Endothelial cell of umbilical vein (primary cell): Measurements from ENCODE around the gene NT5DC4. TPM values are rescaled to one million over a fixed set of nuclear protein-coding genes. Genes with fewer than 3 reads are reported as not detected.

Experiments used
- BruUV-seq: library from RNA; stranded (reverse); fragments of 400-500 nt; replicated peaks from 2 replicates; lab custom pipeline; 2021; lab: Mats Ljungman, UMichigan
- CTCF ChIA-PET: fragments of 300-600, 350-600 bp; sonication (Branson Sonifier 250); formaldehyde crosslinking; loops from one replicate; lab custom pipeline; 2021; ENCODE audit warnings: antibody characterized with exemption, inconsistent platforms; lab: Charles Lee
- POLR2A ChIA-PET: fragments of 300-600, 350-600 bp; sonication (Branson Sonifier 250); formaldehyde crosslinking; loops from one replicate; lab custom pipeline; 2021; ENCODE audit warnings: antibody characterized with exemption, inconsistent platforms; lab: Charles Lee
- DNase-seq: peaks from one replicate; pipeline ENCODE4 v3.0.0-alpha.2; 2011; ENCODE audit warnings: low read depth, low spot score
- FAIRE-seq: peaks from 2 replicates; lab custom pipeline; 2011; peaks lifted over from hg19 to GRCh38; lab: Jason Lieb, UNC
- H2AFZ ChIP-seq: 2 replicates; pipeline ENCODE4 v1.6.0; 2012; ENCODE audit warnings: low read depth, low read length, control low read depth, inconsistent platforms
- H3K27ac ChIP-seq: 2 replicates; pipeline ENCODE4 v1.5.1; 2011; ENCODE audit warnings: low read depth, mild to moderate bottlenecking, control low read depth, low read length, moderate library complexity; ENCODE audit not compliant: insufficient read depth
- H3K27me3 ChIP-seq, 2 experiments: 2 replicates each; pipeline versions ENCODE4 v1.6.0 to v1.6.1; 2011; ENCODE audit warnings: low read length in 2 of 2, mixed read lengths in 1 of 2; ENCODE audit not compliant: control insufficient read depth in 2 of 2, insufficient read depth in 2 of 2
- H3K36me3 ChIP-seq, 2 experiments: 2 replicates in 1 of 2; 3 replicates in 1 of 2; pipeline ENCODE4 v1.5.1; 2011; ENCODE audit warnings: low read length in 2 of 2, mild to moderate bottlenecking in 1 of 2, moderate library complexity in 1 of 2; ENCODE audit not compliant: control insufficient read depth in 2 of 2, insufficient read depth in 2 of 2; ENCODE audit errors: extremely low read depth in 1 of 2
- H3K4me1 ChIP-seq: 3 replicates; pipeline ENCODE4 v1.5.1; 2011; ENCODE audit warnings: mild to moderate bottlenecking, low read length; ENCODE audit not compliant: control insufficient read depth, insufficient read depth; ENCODE audit errors: extremely low read depth
- H3K4me2 ChIP-seq: 2 replicates; pipeline ENCODE4 v1.6.1; 2011; ENCODE audit warnings: low read length, control low read depth, mixed read lengths; ENCODE audit not compliant: insufficient read depth
- H3K4me3 ChIP-seq, 3 experiments: fragments of 200-600 bp in 1 of 3; sonication (generic), shearing (Covaris generic) in 1 of 3; replicated peaks in 1 of 3; 2 replicates each; pipeline ENCODE4 v1.5.1; 2011 to 2016; ENCODE audit warnings: control low read depth in 3 of 3, low read length in 3 of 3, mild to moderate bottlenecking in 2 of 3, inconsistent platforms in 1 of 3, low read depth in 1 of 3, moderate library complexity in 1 of 3; ENCODE audit not compliant: insufficient read depth in 1 of 3
- H3K79me2 ChIP-seq: 2 replicates; pipeline ENCODE4 v1.6.0; 2012; ENCODE audit warnings: low read length, inconsistent platforms; ENCODE audit not compliant: control insufficient read depth, insufficient read depth
- H3K9ac ChIP-seq: replicated peaks from 2 replicates; pipeline ENCODE3; 2011; ENCODE audit warnings: low read length, control low read depth; ENCODE audit not compliant: insufficient read depth; ENCODE audit errors: extremely low read depth
- H3K9me1 ChIP-seq: replicated peaks from 3 replicates; pipeline ENCODE4 v1.6.0; 2011; ENCODE audit warnings: mild to moderate bottlenecking, low read length; ENCODE audit not compliant: control insufficient read depth, insufficient read depth; ENCODE audit errors: extremely low read depth
- H3K9me3 ChIP-seq: replicated peaks from 2 replicates; pipeline ENCODE4 v1.5.1; 2012; ENCODE audit warnings: low read length, inconsistent platforms; ENCODE audit not compliant: control insufficient read depth, insufficient read depth
- H4K20me1 ChIP-seq: replicated peaks from 2 replicates; pipeline ENCODE3; 2011; ENCODE audit warnings: mild to moderate bottlenecking, low read length; ENCODE audit not compliant: control insufficient read depth, insufficient read depth; ENCODE audit errors: extremely low read depth
- CTCF ChIP-seq, 2 donors: IDR thresholded peaks; 1 replicate in 1 of 2; 2 replicates in 1 of 2; pipeline ENCODE4 v1.5.1; 2011; ENCODE audit warnings: low read length in 2 of 2, mild to moderate bottlenecking in 2 of 2, moderate library complexity in 2 of 2, control low read depth in 1 of 2, inconsistent platforms in 1 of 2, low read depth in 1 of 2; ENCODE audit not compliant: insufficient read depth in 1 of 2; ENCODE audit errors: extremely low read depth in 1 of 2
- FOS ChIP-seq: IDR thresholded peaks from 2 replicates; pipeline ENCODE4 v1.6.1; 2011; ENCODE audit warnings: mild to moderate bottlenecking, low read length, moderate library complexity, borderline replicate concordance; ENCODE audit not compliant: insufficient read depth
- GATA2 ChIP-seq: IDR thresholded peaks from 2 replicates; pipeline ENCODE4 v1.7.0; 2011; ENCODE audit warnings: low read depth, mild to moderate bottlenecking, moderate library complexity, mixed read lengths, low read length; ENCODE audit not compliant: insufficient read length, insufficient read depth
- MAX ChIP-seq: IDR thresholded peaks from 2 replicates; pipeline ENCODE4 v1.6.1; 2011; ENCODE audit not compliant: insufficient read depth, insufficient read length
- POLR2A ChIP-seq: IDR thresholded peaks from 2 replicates; pipeline ENCODE4 v1.6.1; 2012; ENCODE audit warnings: low read depth, mild to moderate bottlenecking, control low read depth, low read length
- dilution Hi-C: fragments of 300-500 bp; cut with MboI; formaldehyde crosslinking; loops from one replicate; pipeline ENCODE4 v1.15.0; 2019; ENCODE audit warnings: low sequenced_read_pairs; ENCODE audit not compliant: extremely low pct_ligation_motif_present
- intact Hi-C: fragments of 100-400 bp; cut with micrococcal nuclease; formaldehyde crosslinking; loops from one replicate; pipeline ENCODE4 v1.10.0; 2022
- polyA plus RNA-seq, 4 experiments: library from polyadenylated mRNA; depleted of rRNA in 3 of 4; stranded (reverse) in 3 of 4; unstranded in 1 of 4; fragments of >200 nt; gene quantifications; 2 replicates each; pipeline versions ENCODE4 v1.2.1 to v1.2.3, GENCODE V29; 2011 to 2012; ENCODE audit warnings: missing spikeins in 1 of 4
- total RNA-seq: library from RNA; stranded (reverse); gene quantifications from 2 replicates; pipeline ENCODE4 v1.2.3, GENCODE V29; 2021

The NT5DC4 gene
- total and polyA plus RNA-seq, 2 donors (not counting 3 experiments of a cell fraction or from before 2014, with no cell fraction given), result not detected

GRCh38 chr2:112692918-112693317, 27.9 kb upstream of the NT5DC4 start:
- peaks cover 38% of the 10 kb centered on the region for H3K4me1 ChIP-seq
- H3K4me3 ChIP-seq, result no peak overlapping the region
- peak; percentile 12 for TF ChIP-seq FOS
- TF ChIP-seq POLR2A, result no peak
- no peak for TF ChIP-seq MAX
- no peaks in the 10 kb centered on the region for H3K27me3 ChIP-seq
- TSS peak; percentile 67 for BruUV-seq
- no peaks in the 10 kb centered on the region for H3K36me3 ChIP-seq
- CTCF ChIA-PET, result interaction anchor here (0.7 to 5.3 kb wide), 9 partner anchors 14 to 92 kb away, joined by 3 to 73 read pairs (median 16); partner anchors contain the start of gene SLC20A1
- H3K27ac ChIP-seq, result peak overlapping the region; percentile 72
- H3K9me3 ChIP-seq, result no peaks in the 10 kb centered on the region
- intact Hi-C loops, result loop anchor here (1.0 to 5.0 kb wide), 2 partner anchors 109 to 119 kb away; partner anchors contain the start of gene CHCHD5
- no peak overlapping the region for H3K9ac ChIP-seq
- H2AFZ ChIP-seq, result peak overlapping the region; percentile 35
- dilution Hi-C loops, result no loop called here
- H3K4me2 ChIP-seq, result no peak overlapping the region
- no peak for FAIRE-seq
- POLR2A ChIA-PET, result interaction anchor here (0.7 kb wide), 1 partner anchor 48 kb away, joined by 3 read pairs; no protein-coding TSS in a partner anchor
- H3K79me2 ChIP-seq, result no peaks in the 10 kb centered on the region
- H4K20me1 ChIP-seq, result no peaks in the 10 kb centered on the region
- no peaks in the 10 kb centered on the region for H3K9me1 ChIP-seq
- no peak for DNase-seq

- intact Hi-C loops (loop anchor here (5.0 kb wide), 1 partner anchor 119 kb away; no protein-coding TSS in a partner anchor), dilution Hi-C loops (no loop called here)
- Histone ChIP-seq H3K9me1 (no peaks in the 10 kb centered on the region), H3K36me3 (no peaks in the 10 kb centered on the region), H3K4me1 (peaks cover 31% of the 10 kb centered on the region), H3K27ac (no peak overlapping the region), H4K20me1 (no peaks in the 10 kb centered on the region), H3K4me2 (no peak overlapping the region), H3K9me3 (no peaks in the 10 kb centered on the region), H3K27me3 (no peaks in the 10 kb centered on the region), H3K9ac (no peak overlapping the region), H3K79me2 (no peaks in the 10 kb centered on the region), H3K4me3 (no peak overlapping the region), H2AFZ (peak overlapping the region; percentile 23)
- ChIA-PET CTCF (interaction anchor here (1.3 to 3.5 kb wide), 3 partner anchors 13 to 67 kb away, joined by 3 to 16 read pairs (median 4); no protein-coding TSS in a partner anchor), POLR2A (no interaction called here)
- TF ChIP-seq POLR2A (no peak), CTCF (IDR thresholded peaks at IDR 0.05; ENCODE audit: extremely low read depth in 1 of 2, insufficient read depth in 1 of 2, low read depth in 1 of 2, low read length in 2 of 2) (no peak), GATA2 (no peak), FOS (no peak)
- no peak for FAIRE-seq
- BruUV-seq, result no TSS peak
- DNase-seq, result no peak
Observed at GRCh38 chr2:112693596-112693995, 27.2 kb upstream of the NT5DC4 start.
